HUDEP-2 (cell line): Measurements from ENCODE around the gene SKIC8.

Source experiments
- DNase-seq, 76 experiments: peaks; one replicate each; lab custom pipeline; 2025; ENCODE audit not compliant: unreplicated experiment in 76 of 76; lab: John Stamatoyannopoulos, UW

SKIC8 gene

GRCh38 chr15:78302579-78303312, 3.3 kb upstream of the SKIC8 start:
- DNase-seq, result peak in 3 of 76 experiments; percentile 16 to 43 (median 36)

- DNase-seq, result peak in 3 of 76 experiments; percentile 8 to 24 (median 13)
These were observed 2.4 kb upstream of the SKIC8 start for GRCh38 chr15:78301828-78302227.

GRCh38 chr15:78301326-78301725, 1.9 kb upstream of the SKIC8 start:
- DNase-seq, result peak in 3 of 76 experiments; percentile 6 to 24 (median 20)

GRCh38 chr15:78292219-78292618, 7.2 kb downstream of the SKIC8 start:
- no peak for DNase-seq

- DNase-seq, result no peak
These were observed 7.7 kb downstream of the SKIC8 start for GRCh38 chr15:78291698-78292097.

GRCh38 chr15:78291052-78291451, 8.4 kb downstream of the SKIC8 start:
- DNase-seq, result no peak

GRCh38 chr15:78290222-78290621, 9.2 kb downstream of the SKIC8 start:
- no peak for DNase-seq

GRCh38 chr15:78284758-78285157, 14.7 kb downstream of the SKIC8 start:
- no peak for DNase-seq

- DNase-seq, result no peak
These were observed 17.1 kb downstream of the SKIC8 start for GRCh38 chr15:78282324-78282723.

- no peak for DNase-seq
These were observed 18.9 kb downstream of the SKIC8 start for GRCh38 chr15:78280319-78281072.

GRCh38 chr15:78276064-78276943, 23.1 kb downstream of the SKIC8 start:
- DNase-seq, result peak in 74 of 76 experiments; percentile 8 to 85 (median 70)

GRCh38 chr15:78274994-78275393, 24.4 kb downstream of the SKIC8 start:
- peak in 3 of 76 experiments; percentile 14 to 26 (median 20) for DNase-seq

GRCh38 chr15:78272776-78273175, 26.6 kb downstream of the SKIC8 start:
- no peak for DNase-seq

GRCh38 chr15:78272316-78272715, 27.1 kb downstream of the SKIC8 start:
- no peak for DNase-seq

- no peak for DNase-seq
These were observed 32.6 kb downstream of the SKIC8 start for GRCh38 chr15:78266806-78267205.

- DNase-seq, result no peak
These were observed 33.2 kb downstream of the SKIC8 start for GRCh38 chr15:78266229-78266628.

GRCh38 chr15:78265752-78266224, 33.6 kb downstream of the SKIC8 start:
- DNase-seq, result peak in 4 of 76 experiments; percentile 13 to 32 (median 19)

GRCh38 chr15:78265137-78265460, 34.3 kb downstream of the SKIC8 start:
- peak in 1 of 76 experiments; percentile 22 for DNase-seq

GRCh38 chr15:78264304-78265136, 34.9 kb downstream of the SKIC8 start, which contains the start of gene DNAJA4:
Gene DNAJA4 (plus strand): TSS chr15:78264562. CDS start chr15:78264764, 202 bp downstream.
- DNase-seq, result peak in 10 of 76 experiments; percentile 9 to 52 (median 29)

- DNase-seq, result peak in 49 of 76 experiments; percentile 13 to 72 (median 43)
These were observed 35.5 kb downstream of the SKIC8 start for GRCh38 chr15:78263907-78264303.
